Left cardiac atrium (tissue), 4 donors: ENCODE measurements around the gene STK4. TPM values are rescaled to one million over a fixed set of nuclear protein-coding genes. Genes with fewer than 3 reads are reported as not detected.

Experiments used
- ATAC-seq, 2 donors: fragments of 200-7000 bp; cut with Tn5 transposase; one replicate each; pipeline ENCODE4 v1.9.1; 2020; ENCODE audit warnings: mild to moderate bottlenecking in 2 of 2, moderate library complexity in 2 of 2
- DNase-seq: peaks from one replicate; pipeline ENCODE4 v3.0.0-alpha.2; 2020
- intact Hi-C, 2 donors: fragments of 100-400 bp; cut with DNase I; formaldehyde crosslinking; loops; one replicate each; pipeline versions ENCODE4 v1.14.1 to v1.15.1; 2022 to 2023
- long read RNA-seq: library from polyadenylated mRNA; unstranded; transcript quantifications from one replicate; pipeline ENCODE4 v2.0.0, GENCODE V29; 2021
- total RNA-seq, 2 donors: library from RNA; stranded (reverse); fragmentation: NEBNext Ultra II Directional; extraction: Animal tissue kit (Norgen Biotek cat#: 25700); gene quantifications; one replicate each; pipeline ENCODE4 v1.2.1, GENCODE V29; 2021
- donor health status: DM: no; HTN: yes; CAD: no.
- donor health status: DM: no; HTN: yes; CAD: no; lungs with severe emphysema.
- donor health status: DM: yes; HTN: yes; CAD: no.
- donor health status: Dilated cardiomyopathy.

Gene STK4
- total RNA-seq: 10 to 100 TPM; 16.0 to 16.4 TPM
- long read RNA-seq, full-length matches to known transcripts: 1 of 4 reads
- long read RNA-seq, partial matches to known transcripts: 3 of 4 reads
- long read RNA-seq, other reads (novel, unspliced or antisense): 0 of 4 reads

DNA sequence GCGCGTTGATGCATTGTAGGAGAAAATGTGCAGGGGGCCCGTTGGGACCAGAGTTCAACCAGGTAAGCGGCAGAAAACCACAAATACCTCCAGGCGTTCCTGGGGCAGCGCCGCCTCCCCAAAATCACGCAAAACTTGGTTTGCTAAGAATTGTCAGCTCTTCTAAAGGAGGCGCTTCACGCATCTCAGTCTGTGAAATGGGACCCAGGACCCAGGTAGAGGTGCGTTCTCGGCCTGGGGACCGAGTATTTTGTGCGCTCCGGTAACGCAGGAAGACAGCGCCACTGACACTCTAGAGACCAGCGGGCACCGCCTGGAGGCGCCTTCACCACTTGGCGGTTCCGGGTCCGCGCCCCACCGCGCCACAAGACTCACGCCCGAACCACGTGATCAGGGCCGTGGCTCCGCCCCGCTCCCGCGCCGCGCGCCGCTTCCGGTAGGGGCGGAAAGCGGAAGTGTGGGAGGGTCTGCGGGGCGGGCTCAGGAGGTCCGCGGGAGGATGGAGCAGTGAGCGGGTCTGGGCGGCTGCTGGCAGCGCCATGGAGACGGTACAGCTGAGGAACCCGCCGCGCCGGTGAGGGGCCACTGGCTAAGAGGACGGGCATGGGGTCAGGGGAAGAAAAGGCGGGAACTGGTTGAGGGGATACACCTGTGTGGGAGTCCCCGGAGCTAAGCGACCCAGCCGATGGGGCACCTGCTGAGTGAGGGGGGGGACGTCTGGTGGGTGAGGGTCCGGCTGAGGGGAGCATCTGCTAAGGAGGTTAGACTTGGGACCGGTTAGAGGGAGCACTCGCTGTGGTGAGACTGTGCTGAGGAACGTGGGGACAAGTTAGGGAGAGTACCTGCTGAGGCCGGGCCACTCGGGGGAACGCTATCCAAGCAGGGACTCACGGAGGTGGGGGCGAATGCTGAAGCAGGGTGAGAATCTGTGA lies at the start of gene STK4:
Gene STK4, plus strand, starts transcription at position 483 of the 932 bp plus-strand sequence. Its CDS starts 57 bp downstream, at position 540.
- ATAC-seq: peak; percentile 98 to 99
- intact Hi-C loops: no loop called here
- DNase-seq: peak; percentile 95

DNA sequence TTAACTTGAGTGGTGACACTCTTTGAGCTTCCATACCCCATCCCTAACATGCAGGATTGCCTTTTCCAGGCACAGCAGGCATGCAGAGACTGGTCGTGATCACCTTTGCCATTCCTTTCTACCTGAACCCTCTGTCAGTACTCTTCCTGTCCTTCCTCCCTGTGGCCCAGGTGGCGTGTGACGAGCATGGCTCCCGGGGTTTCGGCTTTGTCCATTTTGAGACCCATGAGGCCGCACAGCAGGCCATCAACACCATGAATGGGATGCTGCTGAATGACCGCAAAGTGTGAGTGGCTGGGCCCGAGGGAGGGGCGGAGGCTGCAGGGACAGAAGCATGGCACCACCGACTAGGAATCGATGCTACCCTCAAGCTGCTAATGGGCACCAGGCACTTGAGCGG lies 49.7 kb upstream of the STK4 start:
- ATAC-seq (no peak), DNase-seq (no peak)
- intact Hi-C loops: no loop called here

DNA sequence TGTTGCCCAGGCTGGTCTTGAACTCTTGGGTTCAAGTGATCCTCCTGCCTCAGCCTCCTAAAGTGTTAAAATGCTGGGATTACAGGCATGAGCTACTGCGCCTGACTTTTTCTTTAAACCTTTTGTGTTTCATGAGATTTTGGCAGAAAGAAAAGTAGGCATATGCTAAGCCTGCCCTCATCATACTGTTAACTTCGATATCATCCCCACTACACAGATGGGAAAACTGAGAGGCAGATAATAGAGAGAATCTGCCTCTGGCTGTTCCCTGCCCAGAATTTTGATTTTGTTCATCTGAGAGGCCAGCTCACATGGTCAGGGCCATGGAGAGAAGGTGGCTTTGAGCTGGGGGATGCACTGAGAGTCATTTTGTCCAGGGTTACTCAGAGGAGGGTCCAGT lies 48.9 kb upstream of the STK4 start:
- ATAC-seq (no peak), DNase-seq (no peak)
- intact Hi-C loops: no loop called here

DNA sequence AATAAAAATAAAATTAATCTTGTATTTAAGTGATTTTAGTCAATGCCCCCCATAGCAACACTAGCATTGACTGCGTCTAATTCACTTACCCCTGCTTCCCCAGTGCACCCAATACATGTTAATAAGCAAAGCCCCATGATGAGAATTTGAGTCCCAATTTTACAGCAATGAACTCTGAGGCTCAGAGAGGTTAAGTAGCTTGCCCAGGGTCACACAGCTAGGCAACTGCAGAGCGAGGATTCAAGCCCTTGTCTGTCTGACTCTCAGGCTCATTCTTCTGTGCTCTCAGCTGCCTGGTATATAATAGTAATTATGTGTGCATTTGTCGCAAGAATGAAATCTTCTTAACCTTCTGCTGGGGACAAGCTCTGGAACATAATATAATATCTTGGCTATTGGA lies 48.0 kb upstream of the STK4 start:
- DNase-seq (no peak), ATAC-seq (no peak)
- intact Hi-C loops: no loop called here

DNA sequence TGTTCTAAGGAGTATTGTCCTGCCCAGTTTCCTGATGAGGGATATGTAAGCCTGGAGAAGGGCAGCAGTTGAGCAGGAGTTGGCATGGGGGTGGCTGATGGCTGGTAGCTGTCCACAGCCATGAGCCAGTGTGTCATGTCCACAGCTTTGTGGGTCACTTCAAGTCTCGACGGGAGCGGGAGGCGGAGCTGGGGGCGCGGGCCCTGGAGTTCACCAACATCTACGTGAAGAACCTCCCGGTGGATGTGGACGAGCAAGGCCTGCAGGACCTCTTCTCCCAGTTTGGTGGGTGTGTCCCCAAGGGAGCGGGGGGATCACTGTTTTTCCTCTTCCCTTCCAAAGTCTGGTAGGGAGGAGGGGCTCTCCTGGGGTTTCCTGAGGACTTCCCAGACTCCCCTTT lies 47.6 kb upstream of the STK4 start:
- ATAC-seq: no peak
- intact Hi-C loops: no loop called here
- no peak for DNase-seq

DNA sequence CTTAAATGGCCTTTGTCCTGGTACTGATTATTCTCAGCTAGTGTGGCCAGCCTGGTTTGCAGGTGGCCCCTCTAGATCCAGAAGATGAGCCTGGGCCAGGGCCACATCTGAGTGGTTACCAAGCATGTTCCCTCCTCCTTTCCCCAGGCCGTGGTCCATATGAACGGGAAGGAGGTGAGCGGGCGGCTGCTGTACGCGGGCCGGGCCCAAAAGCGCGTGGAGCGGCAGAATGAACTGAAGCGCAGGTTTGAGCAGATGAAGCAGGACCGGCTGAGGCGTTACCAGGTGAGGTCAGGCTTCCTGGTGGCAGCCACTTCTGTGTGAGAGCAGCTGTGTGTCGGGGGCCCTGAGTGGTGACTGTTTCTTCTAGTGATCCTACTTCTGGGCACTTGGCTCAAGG lies 44.9 kb upstream of the STK4 start:
- no peak for DNase-seq
- intact Hi-C loops: no loop called here
- no peak for ATAC-seq

GRCh38 chr20:44924541-44924940 lies 41.8 kb upstream of the STK4 start:
- DNase-seq: no peak
- intact Hi-C loops: no loop called here
- ATAC-seq: no peak

GRCh38 chr20:44928595-44928994 lies 37.7 kb upstream of the STK4 start:
- ATAC-seq: no peak
- intact Hi-C loops: no loop called here
- no peak for DNase-seq

DNA sequence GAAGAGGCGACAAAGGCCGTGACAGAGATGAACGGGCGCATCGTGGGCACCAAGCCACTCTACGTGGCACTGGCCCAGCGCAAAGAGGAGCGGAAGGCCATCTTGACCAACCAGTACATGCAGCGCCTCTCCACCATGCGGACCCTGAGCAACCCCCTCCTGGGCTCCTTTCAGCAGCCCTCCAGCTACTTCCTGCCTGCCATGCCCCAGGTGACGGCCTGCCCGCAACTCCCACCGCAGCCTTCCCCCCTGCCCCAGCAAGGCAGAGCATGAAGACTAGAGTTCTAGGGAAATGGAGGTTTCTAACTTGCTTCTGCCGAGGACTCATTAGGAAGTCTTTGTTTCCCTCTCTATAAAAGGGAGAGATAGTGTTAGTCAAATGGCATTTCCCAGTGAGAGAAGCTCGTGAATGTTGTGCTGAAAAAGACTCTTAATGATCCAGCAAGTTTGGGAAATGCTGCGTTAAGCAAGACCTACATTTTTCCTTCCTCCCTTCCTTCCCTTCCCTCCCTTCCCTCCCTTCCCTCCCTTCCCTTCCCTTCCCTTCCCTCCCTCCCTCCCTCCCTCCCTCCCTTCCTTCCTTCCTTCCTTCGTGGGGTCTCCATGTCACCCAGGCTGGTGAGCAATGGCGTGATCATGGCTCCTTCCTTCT lies 35.7 kb upstream of the STK4 start:
- intact Hi-C loops: no loop called here
- no peak for ATAC-seq

GRCh38 chr20:44931911-44932310 lies 34.4 kb upstream of the STK4 start:
- intact Hi-C loops: no loop called here
- ATAC-seq: no peak
- no peak for DNase-seq

More for the DNA sequence above, 35.7 kb upstream of the STK4 start:
- DNase-seq: no peak

GRCh38 chr20:44932916-44933315 lies 33.4 kb upstream of the STK4 start:
- no peak for ATAC-seq
- no peak for DNase-seq
- intact Hi-C loops: no loop called here

DNA sequence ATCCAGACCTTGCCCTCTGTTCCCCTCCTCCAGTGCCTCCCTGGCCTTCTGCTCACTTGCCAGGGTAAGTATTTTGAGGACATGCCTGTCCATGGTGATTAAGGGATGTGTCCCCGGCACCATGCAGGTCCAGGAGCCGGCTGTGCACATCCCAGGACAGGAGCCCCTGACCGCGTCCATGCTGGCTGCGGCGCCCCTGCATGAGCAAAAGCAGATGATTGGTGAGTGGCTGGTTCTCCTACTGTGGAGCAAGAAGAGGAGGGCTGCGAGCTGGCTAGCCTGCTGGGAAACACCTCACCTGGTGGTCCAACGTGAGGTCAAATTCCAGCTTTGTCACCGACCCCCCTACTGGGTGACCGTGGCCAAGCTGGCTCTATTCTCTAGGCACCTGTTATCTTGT lies 29.8 kb upstream of the STK4 start:
- DNase-seq: no peak
- intact Hi-C loops: no loop called here
- ATAC-seq: no peak

DNA sequence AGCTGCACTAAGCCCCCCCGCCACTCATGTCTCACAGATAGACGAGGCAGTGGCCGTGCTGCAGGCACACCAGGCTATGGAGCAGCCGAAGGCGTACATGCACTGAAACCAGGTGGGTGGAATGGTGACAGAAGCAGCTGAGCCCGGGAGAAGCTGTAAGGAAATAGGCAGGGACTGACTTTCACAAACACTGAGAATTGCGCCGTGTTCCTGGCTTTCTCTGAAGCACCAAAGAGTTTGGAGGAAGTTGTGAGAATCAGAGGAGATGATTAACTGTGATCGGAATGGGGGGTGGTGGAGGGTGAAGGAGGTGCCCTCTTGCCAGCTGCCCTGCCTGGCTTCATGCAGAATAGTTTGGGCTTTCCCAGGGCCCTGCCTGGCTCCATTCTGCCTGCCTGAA lies 27.7 kb upstream of the STK4 start:
- intact Hi-C loops: no loop called here
- DNase-seq (no peak), ATAC-seq (no peak)

GRCh38 chr20:44941120-44941691 lies 25.1 kb upstream of the STK4 start:
- intact Hi-C loops: no loop called here
- DNase-seq (no peak), ATAC-seq (no peak)

- ATAC-seq (no peak), DNase-seq (no peak)
- intact Hi-C loops: no loop called here
Observed at GRCh38 chr20:44942264-44942973, 23.9 kb upstream of the STK4 start.

- ATAC-seq (no peak), DNase-seq (no peak)
- intact Hi-C loops: no loop called here
Observed at GRCh38 chr20:44943828-44944227, 22.5 kb upstream of the STK4 start.

DNA sequence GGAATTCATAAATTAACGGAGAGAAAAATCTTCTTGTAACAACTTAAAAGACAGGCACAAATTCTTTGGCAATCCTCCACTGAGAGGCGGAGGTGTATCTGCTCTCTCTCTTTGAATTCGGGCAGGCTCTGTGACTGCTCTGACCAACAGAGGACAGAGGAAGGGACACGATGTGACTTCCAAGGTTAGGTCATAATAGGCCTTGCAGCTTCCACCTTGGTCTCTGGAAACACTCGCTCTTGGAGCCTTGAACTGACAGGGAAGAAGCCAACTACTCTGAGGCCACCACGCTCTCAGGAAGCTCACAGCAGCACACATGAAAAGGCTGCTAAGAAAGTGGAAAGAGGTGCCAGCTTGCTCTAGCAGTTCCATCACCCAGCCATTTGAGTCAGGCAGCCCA lies 21.1 kb upstream of the STK4 start:
- intact Hi-C loops: no loop called here
- ATAC-seq (no peak), DNase-seq (no peak)

DNA sequence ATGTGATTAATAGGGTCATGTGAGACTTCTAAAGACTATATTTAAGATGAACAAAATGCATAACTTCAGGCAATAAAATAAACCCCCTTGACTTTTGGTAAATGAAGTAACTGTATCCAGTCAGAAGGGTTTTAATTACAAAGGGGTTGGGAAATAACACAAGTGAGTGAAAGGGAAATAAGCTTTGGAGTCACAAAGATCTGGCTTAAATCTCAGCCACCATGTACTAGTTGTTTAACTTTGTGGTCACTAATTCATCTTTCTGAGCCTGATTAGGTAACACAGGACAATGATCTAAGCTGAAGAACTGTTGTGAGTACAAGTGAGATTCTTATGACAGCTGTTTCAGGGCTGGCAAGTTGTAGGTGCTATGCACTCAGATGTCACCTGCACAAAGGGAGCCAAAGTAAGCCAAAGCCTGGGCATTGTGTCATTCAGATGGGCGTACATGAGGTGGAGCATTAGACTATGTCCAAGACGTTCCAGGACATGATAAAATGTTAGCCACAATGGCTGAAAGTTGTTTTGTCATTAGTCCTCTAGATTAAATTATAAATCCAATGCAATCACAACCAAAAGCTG lies 19.9 kb upstream of the STK4 start:
- no peak for DNase-seq
- ATAC-seq: no peak
- intact Hi-C loops: no loop called here

DNA sequence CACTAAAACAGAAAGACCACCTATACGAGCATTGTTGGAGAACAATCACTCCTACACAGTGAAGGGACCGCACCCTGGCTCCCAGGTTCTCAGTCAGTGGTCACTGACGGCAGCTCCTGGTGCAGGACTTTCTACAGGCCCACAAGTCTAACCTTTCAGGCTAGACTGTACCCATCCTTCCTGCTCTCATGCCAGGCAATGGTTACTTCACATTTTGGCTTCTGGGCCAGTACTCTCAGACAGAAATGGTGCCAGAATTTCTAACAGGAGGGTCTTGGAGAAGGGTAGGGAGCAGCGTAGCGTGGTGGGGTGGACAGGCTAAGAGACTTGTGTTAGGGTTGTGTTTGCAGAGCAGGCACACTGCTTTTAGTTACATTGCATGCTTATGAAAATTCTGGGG lies 18.2 kb upstream of the STK4 start:
- DNase-seq: no peak
- no peak for ATAC-seq
- intact Hi-C loops: no loop called here
